GM18951 (cell line): ENCODE measurements around the gene CASZ1.

Experiments
- POLR2A ChIP-seq: IDR thresholded peaks from 4 replicates; pipeline ENCODE4 v1.6.1; 2011; ENCODE audit warnings: mild to moderate bottlenecking; ENCODE audit not compliant: insufficient read length, insufficient read depth; ENCODE audit errors: extremely low read depth
- in situ Hi-C: fragments of 300-500 bp; cut with MboI; formaldehyde crosslinking; loops from one replicate; pipeline ENCODE4 v1.12.0; 2022; ENCODE audit warnings: low sequenced_read_pairs, mixed read lengths, inconsistent platforms; ENCODE audit not compliant: unreplicated experiment

Gene CASZ1

DNA sequence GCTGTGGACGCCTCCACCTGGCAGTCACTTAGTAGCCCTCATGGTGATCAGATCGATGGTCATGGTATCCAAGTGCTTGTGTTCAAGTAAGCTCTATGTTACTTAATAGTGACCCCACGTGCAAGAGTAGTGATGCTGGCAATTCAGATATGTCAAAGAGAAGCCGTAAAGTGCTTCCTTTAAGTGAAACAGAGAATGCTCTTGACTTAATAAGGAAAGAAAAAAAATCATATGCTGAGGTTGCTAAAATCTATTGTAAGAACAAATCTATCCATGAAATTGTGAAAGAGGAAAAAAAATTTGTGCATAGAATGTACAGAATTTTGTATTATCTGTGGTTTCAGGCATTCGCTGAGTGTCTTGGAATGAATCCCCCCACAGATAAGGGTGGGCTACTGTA, 207.8 kb downstream of the CASZ1 start:
- TF ChIP-seq POLR2A, result no peak
- in situ Hi-C loops, result no loop called here
